ENCODE data around the gene RPRD1A. TPM values are rescaled to one million over a fixed set of nuclear protein-coding genes. Genes with fewer than 3 reads are reported as not detected.

The RPRD1A gene
- total and polyA plus RNA-seq, 2 experiments from 2014 or later, result 23.3 to 68.0 TPM

DNA sequence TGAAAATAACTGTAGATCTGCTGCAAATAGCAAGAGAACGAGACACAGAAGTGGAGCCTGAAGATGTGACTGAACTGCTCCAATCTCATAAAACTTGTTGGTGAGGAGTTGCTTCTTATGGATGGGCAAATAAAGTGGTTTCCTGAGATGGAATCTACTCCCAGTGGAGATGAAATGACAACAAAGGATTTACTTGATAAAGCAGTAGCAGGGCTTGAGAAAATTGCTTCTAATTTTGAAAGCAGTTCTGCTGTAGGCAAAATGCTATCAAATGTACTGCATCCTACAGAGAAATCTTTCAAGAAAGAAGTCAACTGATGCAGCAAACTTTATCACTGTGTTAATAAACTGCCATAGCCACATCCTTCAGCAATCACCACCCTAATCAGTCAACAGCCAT is 44.0 kb downstream of the RPRD1A start:
- no peak for DNase-seq (ENCODE audit: low spot score)
- Histone ChIP-seq H3K27ac (no peak overlapping the region), H3K4me2 (no peak overlapping the region), H3K4me3 (no peak overlapping the region), H3K79me2 (no peaks in the 10 kb centered on the region), H3K9me2 (replicated peaks; ENCODE audit: insufficient read depth) (no peaks in the 10 kb centered on the region), H4K20me1 (ENCODE audit: insufficient read depth, poor library complexity, severe bottlenecking) (no peaks in the 10 kb centered on the region), H3K9me3 (ENCODE audit: low read depth) (no peaks in the 10 kb centered on the region), H2AFZ (no peak overlapping the region), H3K27me3 (no peaks in the 10 kb centered on the region), H3K4me1 (ENCODE audit: insufficient read depth) (no peaks in the 10 kb centered on the region), H3K36me3 (replicated peaks; ENCODE audit: insufficient read depth, low read depth) (no peaks in the 10 kb centered on the region)
- WGBS (ENCODE audit: low lambda C conversion rate, missing lambda C conversion rate), result 79% methylated on average over 1 of the region's 1 CpG
- no peak for TF ChIP-seq CTCF (IDR thresholded peaks at IDR 0.05; ENCODE audit: poor library complexity)
- no peak for TF ChIP-seq EZH2phosphoT487 (IDR thresholded peaks at IDR 0.05; ENCODE audit: low read depth, severe bottlenecking, unreplicated experiment)
- TF ChIP-seq EZH2 (IDR thresholded peaks at IDR 0.05; ENCODE audit: borderline replicate concordance), result no peak

DNA sequence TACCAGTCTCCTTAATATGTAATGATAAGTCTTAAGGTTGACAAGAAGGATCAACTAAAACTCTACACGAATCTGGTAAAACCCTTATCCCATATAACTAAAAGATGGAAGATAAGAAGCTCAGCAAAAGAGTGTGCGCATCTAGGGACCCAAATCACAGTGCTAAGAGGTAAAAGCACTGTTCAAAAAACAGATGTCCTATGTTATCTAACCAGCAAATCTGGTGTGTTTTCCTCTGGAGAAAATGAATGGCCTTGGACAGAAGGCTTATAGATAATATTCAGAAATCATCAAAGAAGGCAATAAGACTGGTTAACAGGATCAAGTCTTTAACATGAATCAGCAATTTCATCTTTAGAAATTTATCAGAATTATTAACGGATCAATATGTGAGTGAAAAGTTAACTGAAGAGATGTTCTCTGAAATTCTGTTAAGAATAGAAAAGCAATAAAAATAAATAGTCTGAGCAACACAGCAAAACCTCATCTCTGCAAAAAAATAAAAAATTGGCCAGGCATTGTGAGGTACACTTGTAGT is 47.1 kb downstream of the RPRD1A start:
- TF ChIP-seq EZH2phosphoT487 (IDR thresholded peaks at IDR 0.05; ENCODE audit: low read depth, severe bottlenecking, unreplicated experiment) (no peak), EZH2 (IDR thresholded peaks at IDR 0.05; ENCODE audit: borderline replicate concordance) (no peak), CTCF (IDR thresholded peaks at IDR 0.05; ENCODE audit: poor library complexity) (no peak)
- H3K79me2 ChIP-seq, result no peaks in the 10 kb centered on the region
- WGBS (ENCODE audit: low lambda C conversion rate, missing lambda C conversion rate), result 74% methylated on average over 3 of the region's 3 CpGs
- no peak for DNase-seq (ENCODE audit: low spot score)
- no peaks in the 10 kb centered on the region for H3K9me2 ChIP-seq (replicated peaks; ENCODE audit: insufficient read depth)
- no peak overlapping the region for H3K4me3 ChIP-seq
- no peaks in the 10 kb centered on the region for H3K9me3 ChIP-seq (ENCODE audit: low read depth)
- no peaks in the 10 kb centered on the region for H3K36me3 ChIP-seq (replicated peaks; ENCODE audit: insufficient read depth, low read depth)
- H3K4me1 ChIP-seq (ENCODE audit: insufficient read depth), result no peaks in the 10 kb centered on the region
- no peak overlapping the region for H3K4me2 ChIP-seq
- no peak overlapping the region for H3K27ac ChIP-seq
- no peak overlapping the region for H2AFZ ChIP-seq
- H3K27me3 ChIP-seq, result no peaks in the 10 kb centered on the region
- no peaks in the 10 kb centered on the region for H4K20me1 ChIP-seq (ENCODE audit: insufficient read depth, poor library complexity, severe bottlenecking)

- H3K4me3 ChIP-seq, result no peak overlapping the region
- no peaks in the 10 kb centered on the region for H3K9me3 ChIP-seq (ENCODE audit: low read depth)
- H3K9me2 ChIP-seq (replicated peaks; ENCODE audit: insufficient read depth), result no peaks in the 10 kb centered on the region
- no peaks in the 10 kb centered on the region for H3K27me3 ChIP-seq
- TF ChIP-seq EZH2phosphoT487 (IDR thresholded peaks at IDR 0.05; ENCODE audit: low read depth, severe bottlenecking, unreplicated experiment), result no peak
- no peak for TF ChIP-seq EZH2 (IDR thresholded peaks at IDR 0.05; ENCODE audit: borderline replicate concordance)
- TF ChIP-seq CTCF (IDR thresholded peaks at IDR 0.05; ENCODE audit: poor library complexity), result no peak
- H3K36me3 ChIP-seq (replicated peaks; ENCODE audit: insufficient read depth, low read depth), result no peaks in the 10 kb centered on the region
- no peak for DNase-seq (ENCODE audit: low spot score)
- no peak overlapping the region for H2AFZ ChIP-seq
- no peak overlapping the region for H3K27ac ChIP-seq
- H3K4me1 ChIP-seq (ENCODE audit: insufficient read depth), result no peaks in the 10 kb centered on the region
- H3K4me2 ChIP-seq, result no peak overlapping the region
- no peaks in the 10 kb centered on the region for H4K20me1 ChIP-seq (ENCODE audit: insufficient read depth, poor library complexity, severe bottlenecking)
- no peaks in the 10 kb centered on the region for H3K79me2 ChIP-seq
- 64% methylated on average over 2 of the region's 2 CpGs for WGBS (ENCODE audit: low lambda C conversion rate, missing lambda C conversion rate)
These were observed 50.1 kb downstream of the RPRD1A start for GRCh38 chr18:36017232-36017631.

- DNase-seq (ENCODE audit: low spot score), result no peak
- Histone ChIP-seq H3K9me2 (replicated peaks; ENCODE audit: insufficient read depth) (no peaks in the 10 kb centered on the region), H3K4me2 (no peak overlapping the region), H3K36me3 (replicated peaks; ENCODE audit: insufficient read depth, low read depth) (no peaks in the 10 kb centered on the region), H2AFZ (no peak overlapping the region), H3K9me3 (ENCODE audit: low read depth) (no peaks in the 10 kb centered on the region), H3K27me3 (no peaks in the 10 kb centered on the region), H3K4me1 (ENCODE audit: insufficient read depth) (no peaks in the 10 kb centered on the region), H4K20me1 (ENCODE audit: insufficient read depth, poor library complexity, severe bottlenecking) (no peaks in the 10 kb centered on the region), H3K79me2 (no peaks in the 10 kb centered on the region), H3K4me3 (no peak overlapping the region), H3K27ac (no peak overlapping the region)
- TF ChIP-seq CTCF (IDR thresholded peaks at IDR 0.05; ENCODE audit: poor library complexity), result no peak
- no peak for TF ChIP-seq EZH2phosphoT487 (IDR thresholded peaks at IDR 0.05; ENCODE audit: low read depth, severe bottlenecking, unreplicated experiment)
- TF ChIP-seq EZH2 (IDR thresholded peaks at IDR 0.05; ENCODE audit: borderline replicate concordance), result no peak
- 96% methylated on average over 3 of the region's 3 CpGs for WGBS (ENCODE audit: low lambda C conversion rate, missing lambda C conversion rate)
These were observed 51.7 kb downstream of the RPRD1A start for GRCh38 chr18:36015629-36016028.

Measured in hepatocyte (in vitro differentiated cells).